ENCODE measurements around the gene RILPL2. TPM values are rescaled to one million over a fixed set of nuclear protein-coding genes. Genes with fewer than 3 reads are reported as not detected.
A peak's percentile ranks its signal among the peaks of the same experiment; 100 is the strongest.
"Not testable (repeated sequence)": the region's sequence is repeated elsewhere in the genome, so short reads cannot be mapped to it uniquely, and the experiment has no call there.

RILPL2 gene
- total RNA-seq, 1 donor from 2014 or later = 2.8 TPM

DNA sequence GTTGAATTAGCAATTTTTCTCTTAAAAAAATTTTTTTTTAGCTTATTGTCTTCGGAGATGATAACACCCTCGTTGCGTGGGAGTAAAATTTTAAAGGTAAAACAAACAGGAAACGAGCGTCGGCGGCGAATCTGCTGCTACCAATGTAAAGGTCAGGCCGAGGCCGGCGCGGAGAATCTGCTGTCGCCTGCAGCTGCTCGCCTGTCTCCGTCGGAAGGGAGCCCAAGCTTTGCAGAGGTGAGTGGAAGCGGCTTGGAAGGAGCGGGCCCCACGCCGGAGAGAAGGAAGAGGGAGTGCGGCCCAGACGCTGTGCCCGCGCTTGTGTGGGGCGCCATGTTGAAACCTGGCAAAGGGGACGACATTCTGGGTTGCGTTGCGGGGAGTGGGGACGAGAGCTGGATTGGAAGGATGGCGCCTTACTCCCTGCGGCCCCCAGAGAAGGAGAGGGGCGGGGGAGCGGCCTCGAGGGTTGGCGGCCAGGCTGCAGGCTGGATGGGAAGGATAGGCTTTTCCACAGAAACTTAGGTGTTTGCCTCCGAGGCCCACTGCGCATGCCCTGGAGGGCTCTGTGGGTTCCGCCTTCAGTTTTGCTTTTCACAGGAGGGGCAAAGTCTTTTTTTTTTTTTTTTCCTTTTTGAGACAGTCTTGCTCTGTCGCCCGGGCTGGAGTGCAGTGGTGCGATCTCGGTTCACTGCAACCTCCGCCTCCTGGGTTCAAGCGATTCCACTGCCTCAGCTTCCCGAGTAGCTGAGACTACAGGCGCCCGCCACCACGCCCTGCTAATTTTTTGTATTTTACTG, 21.7 kb upstream of the RILPL2 start, which contains the start of gene SNRNP35:
Gene SNRNP35 (plus strand): TSS at position 160 of the 800 bp plus-strand sequence. CDS start 7,402 bp downstream, outside the sequence.
- Mint-ChIP-seq H3K4me1 (ENCODE audit: low read depth) (peaks cover 4% of the 10 kb centered on the region), H3K4me3 (ENCODE audit: low read depth) (peak within 1 kb of the TSS; percentile 99), H3K36me3 (ENCODE audit: insufficient read depth) (peaks cover 6% of the 10 kb centered on the region), H3K27ac (peak within 1 kb of the TSS; percentile 100), H3K9me3 (ENCODE audit: low read depth) (no peaks in the 10 kb centered on the region), H3K27me3 (no peaks in the 10 kb centered on the region)
- peak; percentile 57 for DNase-seq (ENCODE audit: low spot score, unreplicated experiment)
- TF ChIP-seq, protein P1, sequence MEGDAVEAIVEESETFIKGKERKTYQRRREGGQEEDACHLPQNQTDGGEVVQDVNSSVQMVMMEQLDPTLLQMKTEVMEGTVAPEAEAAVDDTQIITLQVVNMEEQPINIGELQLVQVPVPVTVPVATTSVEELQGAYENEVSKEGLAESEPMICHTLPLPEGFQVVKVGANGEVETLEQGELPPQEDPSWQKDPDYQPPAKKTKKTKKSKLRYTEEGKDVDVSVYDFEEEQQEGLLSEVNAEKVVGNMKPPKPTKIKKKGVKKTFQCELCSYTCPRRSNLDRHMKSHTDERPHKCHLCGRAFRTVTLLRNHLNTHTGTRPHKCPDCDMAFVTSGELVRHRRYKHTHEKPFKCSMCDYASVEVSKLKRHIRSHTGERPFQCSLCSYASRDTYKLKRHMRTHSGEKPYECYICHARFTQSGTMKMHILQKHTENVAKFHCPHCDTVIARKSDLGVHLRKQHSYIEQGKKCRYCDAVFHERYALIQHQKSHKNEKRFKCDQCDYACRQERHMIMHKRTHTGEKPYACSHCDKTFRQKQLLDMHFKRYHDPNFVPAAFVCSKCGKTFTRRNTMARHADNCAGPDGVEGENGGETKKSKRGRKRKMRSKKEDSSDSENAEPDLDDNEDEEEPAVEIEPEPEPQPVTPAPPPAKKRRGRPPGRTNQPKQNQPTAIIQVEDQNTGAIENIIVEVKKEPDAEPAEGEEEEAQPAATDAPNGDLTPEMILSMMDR (IDR thresholded peaks at IDR 0.05; ENCODE audit: unreplicated experiment) = no peak

DNA sequence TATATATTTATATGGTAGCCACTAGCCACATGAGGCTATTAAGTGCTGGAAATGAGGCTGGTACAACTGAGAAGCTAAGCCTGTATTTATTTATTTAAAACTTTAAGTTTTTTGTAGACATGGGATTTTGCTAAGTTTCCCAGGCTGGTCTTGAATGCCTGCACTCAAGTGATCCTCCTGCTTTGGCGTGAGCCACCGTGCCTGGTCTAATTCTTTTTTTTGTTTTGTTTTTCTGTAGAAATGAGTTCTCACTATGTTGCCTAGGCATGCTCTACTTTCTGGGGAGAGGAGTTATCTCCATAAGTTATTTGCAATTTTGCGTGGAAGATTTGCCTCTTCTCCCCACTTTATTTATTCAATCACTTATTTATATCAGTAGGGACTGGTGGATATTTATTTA, 16.7 kb upstream of the RILPL2 start:
- no peaks in the 10 kb centered on the region for H3K36me3 Mint-ChIP-seq (ENCODE audit: insufficient read depth)
- H3K4me1 Mint-ChIP-seq (ENCODE audit: low read depth) = peaks cover 2% of the 10 kb centered on the region
- no peak overlapping the region for H3K27ac Mint-ChIP-seq
- H3K27me3 Mint-ChIP-seq = no peaks in the 10 kb centered on the region
- TF ChIP-seq, protein P1 (IDR thresholded peaks at IDR 0.05; ENCODE audit: unreplicated experiment) = no peak
- DNase-seq (ENCODE audit: low spot score, unreplicated experiment) = no peak
- H3K4me3 Mint-ChIP-seq (ENCODE audit: low read depth) = no peak overlapping the region
- H3K9me3 Mint-ChIP-seq (ENCODE audit: low read depth) = no peaks in the 10 kb centered on the region

DNA sequence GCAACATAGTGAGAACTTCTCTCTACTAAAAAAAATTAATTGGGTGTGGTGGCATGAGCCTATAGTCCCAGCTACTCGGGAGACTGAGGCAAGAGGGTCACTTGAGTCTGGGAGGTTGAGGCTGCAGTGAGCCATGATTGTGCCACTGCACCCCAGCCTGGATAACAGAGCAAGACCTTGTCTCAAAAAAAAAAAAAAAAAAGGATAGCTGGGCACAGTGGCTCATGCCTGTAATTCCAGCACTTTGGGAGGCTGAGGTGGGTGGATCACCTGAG, 15.7 kb upstream of the RILPL2 start:
- H3K4me3 Mint-ChIP-seq (ENCODE audit: low read depth); DNase-seq (ENCODE audit: low spot score, unreplicated experiment); H3K4me1 Mint-ChIP-seq (ENCODE audit: low read depth); H3K36me3 Mint-ChIP-seq (ENCODE audit: insufficient read depth); H3K9me3 Mint-ChIP-seq (ENCODE audit: low read depth); H3K27me3 Mint-ChIP-seq: not testable (repeated sequence)
- peak overlapping the region; percentile 78 for H3K27ac Mint-ChIP-seq

DNA sequence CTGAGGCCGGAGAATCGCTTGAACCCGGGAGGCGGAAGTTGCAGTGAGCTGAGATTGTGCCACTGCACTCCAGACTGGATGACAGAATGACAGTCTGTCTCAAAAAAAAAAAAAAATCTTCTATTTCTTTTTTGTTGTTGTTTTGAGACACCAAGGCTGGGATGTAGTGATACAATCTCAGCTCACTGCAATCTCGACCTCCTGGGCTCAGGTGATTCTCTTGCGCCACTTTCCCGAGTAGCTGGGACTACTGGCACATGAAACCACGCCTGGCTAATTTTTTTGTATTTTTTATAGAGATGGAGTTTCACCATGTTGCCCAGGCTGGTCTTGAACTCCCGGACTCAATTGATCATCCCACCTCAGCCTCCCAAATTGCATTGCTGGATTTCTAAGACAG, 14.2 kb upstream of the RILPL2 start:
- Mint-ChIP-seq H3K27ac (no peak overlapping the region), H3K4me3 (ENCODE audit: low read depth) (no peak overlapping the region), H3K36me3 (ENCODE audit: insufficient read depth) (no peaks in the 10 kb centered on the region), H3K9me3 (ENCODE audit: low read depth) (no peaks in the 10 kb centered on the region), H3K27me3 (no peaks in the 10 kb centered on the region), H3K4me1 (ENCODE audit: low read depth) (peaks cover 8% of the 10 kb centered on the region)
- TF ChIP-seq, protein P1 (IDR thresholded peaks at IDR 0.05; ENCODE audit: unreplicated experiment) = no peak
- DNase-seq (ENCODE audit: low spot score, unreplicated experiment) = no peak

DNA sequence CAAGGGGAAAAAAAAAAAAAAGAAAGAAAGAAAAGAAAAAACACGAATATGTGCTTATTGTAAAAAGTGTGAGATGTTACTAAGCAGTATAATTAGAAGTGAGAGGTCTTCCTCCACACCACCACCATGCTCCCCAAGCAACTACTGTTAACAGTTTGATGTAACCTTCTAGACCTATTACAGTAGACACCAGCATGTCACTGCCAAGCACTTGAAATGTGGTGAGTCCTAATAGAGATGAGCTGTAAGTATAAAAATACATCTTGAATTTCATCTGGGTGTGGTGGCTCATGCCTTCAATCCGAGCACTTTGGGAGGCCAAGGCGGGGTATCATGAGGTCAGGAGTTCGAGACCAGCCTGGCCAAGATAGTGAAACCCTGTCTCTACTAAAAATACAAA, 13.4 kb upstream of the RILPL2 start:
- no peaks in the 10 kb centered on the region for H3K9me3 Mint-ChIP-seq (ENCODE audit: low read depth)
- DNase-seq (ENCODE audit: low spot score, unreplicated experiment) = no peak
- H3K4me1 Mint-ChIP-seq (ENCODE audit: low read depth) = peaks cover 12% of the 10 kb centered on the region
- TF ChIP-seq, protein P1 (IDR thresholded peaks at IDR 0.05; ENCODE audit: unreplicated experiment) = no peak
- H3K27me3 Mint-ChIP-seq = no peaks in the 10 kb centered on the region
- H3K27ac Mint-ChIP-seq = no peak overlapping the region
- H3K36me3 Mint-ChIP-seq (ENCODE audit: insufficient read depth) = no peaks in the 10 kb centered on the region
- H3K4me3 Mint-ChIP-seq (ENCODE audit: low read depth) = no peak overlapping the region

DNA sequence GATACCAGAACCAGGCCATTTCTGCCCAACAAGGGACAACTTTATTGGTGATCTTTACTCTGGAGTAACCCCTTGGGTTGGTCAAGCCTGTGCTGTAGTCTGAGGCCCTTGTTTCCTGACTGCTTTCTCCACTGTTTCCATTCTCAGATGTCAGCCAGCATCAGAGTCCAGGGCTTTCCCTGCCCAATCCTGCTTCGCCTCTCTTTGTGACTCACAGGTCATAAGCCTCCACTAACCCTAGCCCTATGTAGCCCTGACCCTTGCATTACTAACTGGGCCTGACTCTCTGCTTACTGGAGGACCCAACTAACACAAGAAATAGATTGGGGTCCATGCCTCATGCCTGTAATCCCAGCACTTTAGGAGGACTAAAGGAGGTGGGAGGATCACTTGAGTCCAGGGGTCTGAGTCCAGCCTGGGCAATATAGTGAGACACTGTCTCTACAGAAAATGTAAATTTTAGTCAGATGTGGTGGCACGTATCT, 12.8 kb upstream of the RILPL2 start:
- TF ChIP-seq, protein P1 (IDR thresholded peaks at IDR 0.05; ENCODE audit: unreplicated experiment) = no peak
- H3K36me3 Mint-ChIP-seq (ENCODE audit: insufficient read depth) = no peaks in the 10 kb centered on the region
- H3K4me1 Mint-ChIP-seq (ENCODE audit: low read depth) = peaks cover 12% of the 10 kb centered on the region
- no peak overlapping the region for H3K4me3 Mint-ChIP-seq (ENCODE audit: low read depth)
- no peaks in the 10 kb centered on the region for H3K9me3 Mint-ChIP-seq (ENCODE audit: low read depth)
- H3K27me3 Mint-ChIP-seq = no peaks in the 10 kb centered on the region
- no peak for DNase-seq (ENCODE audit: low spot score, unreplicated experiment)
- H3K27ac Mint-ChIP-seq = no peak overlapping the region
